ENCODE data around the gene MMD.

DNA sequence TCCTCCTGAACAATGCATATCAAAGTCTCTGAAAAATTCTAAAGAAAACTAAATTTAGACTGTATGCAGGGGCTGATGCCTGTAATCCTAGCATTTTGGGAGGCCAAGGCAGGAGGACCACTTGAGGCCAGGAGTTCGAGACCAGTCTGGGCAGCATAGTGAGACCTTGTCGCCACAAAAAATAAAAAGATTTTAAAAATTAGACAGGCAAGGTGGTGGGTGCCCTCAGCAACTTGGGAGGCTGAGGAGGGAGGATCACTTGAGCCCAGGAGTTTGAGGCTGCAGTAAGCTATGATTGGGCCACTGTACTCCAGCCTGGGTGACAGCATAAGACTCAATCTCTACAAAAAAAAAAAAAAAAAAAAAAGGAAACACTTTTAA lies 30.1 kb upstream of the MMD start:
- TF ChIP-seq GATA2 (IDR thresholded peaks at IDR 0.05; ENCODE audit: low read depth, low read length): no peak
- no peak for TF ChIP-seq GATA3 (IDR thresholded peaks at IDR 0.05; ENCODE audit: low read depth, low read length)
